ENCODE measurements around the gene PUS7L.

DNA sequence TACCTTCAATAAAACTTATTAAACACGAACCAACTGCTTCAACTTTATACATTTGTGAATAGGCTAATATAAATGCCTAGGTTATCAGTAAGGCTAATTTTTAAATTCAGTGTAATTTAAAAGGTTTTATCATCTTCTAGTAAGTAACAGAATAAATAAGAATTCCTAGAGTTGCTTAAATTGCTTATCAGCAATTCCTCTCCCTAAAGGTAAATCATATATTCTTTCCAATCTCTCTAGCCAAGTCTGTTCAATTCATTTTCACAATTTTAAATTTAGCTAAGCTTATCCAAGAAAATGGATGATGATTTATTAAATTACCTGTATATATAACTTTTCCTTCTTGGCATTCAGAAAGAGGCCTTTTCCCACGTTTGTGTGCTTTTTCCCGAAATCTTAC is 4.6 kb downstream of the PUS7L start:
- TF ChIP-seq, protein P1, sequence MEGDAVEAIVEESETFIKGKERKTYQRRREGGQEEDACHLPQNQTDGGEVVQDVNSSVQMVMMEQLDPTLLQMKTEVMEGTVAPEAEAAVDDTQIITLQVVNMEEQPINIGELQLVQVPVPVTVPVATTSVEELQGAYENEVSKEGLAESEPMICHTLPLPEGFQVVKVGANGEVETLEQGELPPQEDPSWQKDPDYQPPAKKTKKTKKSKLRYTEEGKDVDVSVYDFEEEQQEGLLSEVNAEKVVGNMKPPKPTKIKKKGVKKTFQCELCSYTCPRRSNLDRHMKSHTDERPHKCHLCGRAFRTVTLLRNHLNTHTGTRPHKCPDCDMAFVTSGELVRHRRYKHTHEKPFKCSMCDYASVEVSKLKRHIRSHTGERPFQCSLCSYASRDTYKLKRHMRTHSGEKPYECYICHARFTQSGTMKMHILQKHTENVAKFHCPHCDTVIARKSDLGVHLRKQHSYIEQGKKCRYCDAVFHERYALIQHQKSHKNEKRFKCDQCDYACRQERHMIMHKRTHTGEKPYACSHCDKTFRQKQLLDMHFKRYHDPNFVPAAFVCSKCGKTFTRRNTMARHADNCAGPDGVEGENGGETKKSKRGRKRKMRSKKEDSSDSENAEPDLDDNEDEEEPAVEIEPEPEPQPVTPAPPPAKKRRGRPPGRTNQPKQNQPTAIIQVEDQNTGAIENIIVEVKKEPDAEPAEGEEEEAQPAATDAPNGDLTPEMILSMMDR (IDR thresholded peaks at IDR 0.05): no peak
- no peak for TF ChIP-seq EZH2 (IDR thresholded peaks at IDR 0.05; ENCODE audit: borderline replicate concordance, insufficient read depth, low read depth, low read length, poor library complexity, severe bottlenecking)
